Activated CD4-positive, alpha-beta T cell treated with anti-CD3 and anti-CD28 coated beads for 36 hours (primary cell): ENCODE measurements around the gene ZNF324B. TPM values are rescaled to one million over a fixed set of nuclear protein-coding genes. Genes with fewer than 3 reads are reported as not detected.
A peak's percentile ranks its signal among the peaks of the same experiment; 100 is the strongest.

Experiments
- ATAC-seq: fragments of 200-7000 bp; cut with Tn5 transposase; one replicate; pipeline ENCODE4 v1.10.0; 2021; ENCODE audit warnings: mild to moderate bottlenecking, moderate library complexity
- CTCF ChIA-PET: fragments of 350-600 bp; sonication (Branson Sonifier 250); formaldehyde crosslinking; loops from one replicate; lab custom pipeline; 2021; ENCODE audit warnings: antibody characterized with exemption; lab: Charles Lee
- POLR2A ChIA-PET: fragments of 350-600 bp; sonication (Branson Sonifier 250); formaldehyde crosslinking; loops from one replicate; lab custom pipeline; 2021; ENCODE audit warnings: antibody characterized with exemption, inconsistent platforms; lab: Charles Lee
- DNase-seq: peaks from one replicate; pipeline ENCODE4 v3.0.0-alpha.2; 2020
- H3K27ac Mint-ChIP-seq: one replicate; pipeline ENCODE4 v1.8.0; 2021; ENCODE audit warnings: mixed read lengths
- H3K27me3 Mint-ChIP-seq: one replicate; pipeline ENCODE4 v1.8.0; 2021; ENCODE audit warnings: mixed read lengths
- H3K36me3 Mint-ChIP-seq: one replicate; pipeline ENCODE4 v1.8.0; 2021; ENCODE audit warnings: low read depth, mixed read lengths
- H3K4me1 Mint-ChIP-seq: one replicate; pipeline ENCODE4 v1.8.0; 2021; ENCODE audit warnings: mixed read lengths
- H3K4me3 Mint-ChIP-seq: one replicate; pipeline ENCODE4 v1.8.0; 2021; ENCODE audit warnings: mild to moderate bottlenecking, moderate library complexity, mixed read lengths
- H3K9me3 Mint-ChIP-seq: one replicate; pipeline ENCODE4 v1.8.0; 2021; ENCODE audit warnings: low read depth, mixed read lengths
- intact Hi-C, 2 experiments: fragments of 100-400 bp; cut with DNase I in 1 of 2; cut with micrococcal nuclease in 1 of 2; formaldehyde crosslinking; loops; one replicate each; pipeline versions ENCODE4 v1.14.2 to v1.15.1; 2022 to 2024; cut with DNase I, micrococcal nuclease
- total RNA-seq, 2 experiments: library from RNA; stranded (reverse); gene quantifications; one replicate each; pipeline ENCODE4 v1.2.3, GENCODE V29; 2021

The ZNF324B gene
- total RNA-seq, 2 experiments from 2014 or later, result 5.8 to 7.5 TPM

DNA sequence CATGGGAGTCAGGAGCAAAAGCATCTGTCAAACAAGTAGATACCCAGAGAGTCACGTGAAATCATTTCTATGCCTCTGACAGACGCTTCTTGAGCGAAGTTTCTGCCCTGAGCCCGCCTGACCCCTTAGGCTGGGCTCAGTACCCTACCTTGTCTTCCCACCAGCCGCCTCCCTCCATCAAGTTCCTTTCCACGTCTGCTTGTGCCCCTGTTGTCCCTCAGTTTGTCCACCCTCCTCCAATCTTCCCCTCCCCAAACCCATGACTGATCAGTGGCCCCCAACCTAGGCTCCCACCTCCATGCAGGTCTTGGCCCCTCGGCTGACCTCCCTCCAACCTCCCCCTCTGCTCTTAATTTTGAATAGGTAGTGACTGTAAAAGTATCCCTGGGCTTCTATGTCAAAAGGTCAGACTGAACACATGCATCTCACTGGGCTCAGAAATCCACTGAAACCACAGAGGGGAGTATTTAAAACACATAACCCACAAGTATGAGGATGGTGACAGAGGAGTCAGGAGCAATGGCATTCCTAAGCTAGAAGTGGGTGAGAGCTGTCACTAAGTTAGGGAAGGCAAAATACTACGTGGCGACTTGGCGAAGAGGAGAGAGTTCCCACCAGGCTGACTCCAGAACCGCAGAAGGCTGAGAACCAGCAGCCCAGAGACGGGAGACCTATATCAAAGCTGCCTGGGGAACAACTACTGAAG is 23.0 kb downstream of the ZNF324B start:
- peak overlapping the region; percentile 51 for H3K27ac Mint-ChIP-seq
- intact Hi-C loops, result loop anchor here in 1 of 2 experiments (2.0 kb wide), 1 partner anchor 14 kb away; no protein-coding TSS in a partner anchor
- CTCF ChIA-PET, result interaction anchor here (0.7 kb wide), 1 partner anchor 166 kb away, joined by 4 read pairs; no protein-coding TSS in a partner anchor
- peak overlapping the region; percentile 11 for H3K4me3 Mint-ChIP-seq
- H3K36me3 Mint-ChIP-seq, result peaks cover 7% of the 10 kb centered on the region
- POLR2A ChIA-PET, result no interaction called here
- H3K27me3 Mint-ChIP-seq, result no peaks in the 10 kb centered on the region
- peaks cover 14% of the 10 kb centered on the region for H3K4me1 Mint-ChIP-seq
- H3K9me3 Mint-ChIP-seq, result no peaks in the 10 kb centered on the region
- ATAC-seq (no peak), DNase-seq (no peak)

DNA sequence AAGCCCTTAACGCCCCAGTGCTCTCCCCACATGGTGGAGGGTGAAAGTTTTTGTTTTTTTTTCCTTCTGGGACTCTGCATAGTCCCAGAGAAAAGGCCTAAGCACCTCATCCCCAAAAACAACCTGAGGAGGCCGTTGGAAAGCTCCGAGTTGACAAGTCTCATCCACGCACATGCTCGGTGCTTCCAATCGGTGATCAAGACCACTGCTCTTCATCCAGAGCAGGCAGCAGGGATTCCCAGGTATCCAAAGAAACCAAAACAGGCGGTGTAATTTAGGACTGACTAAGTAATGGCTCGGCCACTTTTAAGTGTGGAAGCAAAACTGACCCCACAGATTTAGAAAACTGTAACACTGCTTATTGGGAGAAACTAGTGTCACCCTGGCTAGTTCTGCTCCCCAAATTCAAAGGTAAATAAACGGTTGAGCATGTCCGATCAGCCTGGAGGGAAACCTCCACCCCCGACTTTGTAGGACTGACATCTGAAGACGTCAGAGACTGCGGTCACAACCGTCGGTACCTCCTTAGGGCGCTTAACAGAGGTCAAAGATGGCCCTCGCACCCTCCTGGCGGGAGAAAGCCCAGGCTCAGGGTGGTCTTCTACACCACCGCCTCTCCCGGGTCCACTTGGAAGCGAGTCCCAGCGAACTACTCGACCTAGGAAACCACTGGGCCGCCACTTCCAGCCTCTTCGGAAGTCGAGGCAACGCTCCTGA is 23.7 kb downstream of the ZNF324B start:
- ChIA-PET CTCF (interaction anchor here (0.7 kb wide), 1 partner anchor 166 kb away, joined by 4 read pairs; no protein-coding TSS in a partner anchor), POLR2A (interaction anchor here (0.7 to 1.0 kb wide), 4 partner anchors 14 to 45 kb away, joined by 3 to 7 read pairs (median 3); partner anchors contain the start of genes ZBTB45 and ZNF132)
- peak; percentile 2 for ATAC-seq
- DNase-seq, result no peak
- H3K27me3 Mint-ChIP-seq, result no peaks in the 10 kb centered on the region
- H3K36me3 Mint-ChIP-seq, result peaks cover 4% of the 10 kb centered on the region
- peak overlapping the region; percentile 83 for H3K4me3 Mint-ChIP-seq
- H3K9me3 Mint-ChIP-seq, result no peaks in the 10 kb centered on the region
- intact Hi-C loops, result loop anchor here (1.0 to 5.0 kb wide), 10 partner anchors 8 to 170 kb away; partner anchors contain the start of genes ERVK3-1 (in 1 of the 2), RPS5 (in 1 of the 2), ZBTB45 (in 1 of the 2) and ZNF324 (in 1 of the 2)
- H3K27ac Mint-ChIP-seq, result peak overlapping the region; percentile 96
- peaks cover 14% of the 10 kb centered on the region for H3K4me1 Mint-ChIP-seq

DNA sequence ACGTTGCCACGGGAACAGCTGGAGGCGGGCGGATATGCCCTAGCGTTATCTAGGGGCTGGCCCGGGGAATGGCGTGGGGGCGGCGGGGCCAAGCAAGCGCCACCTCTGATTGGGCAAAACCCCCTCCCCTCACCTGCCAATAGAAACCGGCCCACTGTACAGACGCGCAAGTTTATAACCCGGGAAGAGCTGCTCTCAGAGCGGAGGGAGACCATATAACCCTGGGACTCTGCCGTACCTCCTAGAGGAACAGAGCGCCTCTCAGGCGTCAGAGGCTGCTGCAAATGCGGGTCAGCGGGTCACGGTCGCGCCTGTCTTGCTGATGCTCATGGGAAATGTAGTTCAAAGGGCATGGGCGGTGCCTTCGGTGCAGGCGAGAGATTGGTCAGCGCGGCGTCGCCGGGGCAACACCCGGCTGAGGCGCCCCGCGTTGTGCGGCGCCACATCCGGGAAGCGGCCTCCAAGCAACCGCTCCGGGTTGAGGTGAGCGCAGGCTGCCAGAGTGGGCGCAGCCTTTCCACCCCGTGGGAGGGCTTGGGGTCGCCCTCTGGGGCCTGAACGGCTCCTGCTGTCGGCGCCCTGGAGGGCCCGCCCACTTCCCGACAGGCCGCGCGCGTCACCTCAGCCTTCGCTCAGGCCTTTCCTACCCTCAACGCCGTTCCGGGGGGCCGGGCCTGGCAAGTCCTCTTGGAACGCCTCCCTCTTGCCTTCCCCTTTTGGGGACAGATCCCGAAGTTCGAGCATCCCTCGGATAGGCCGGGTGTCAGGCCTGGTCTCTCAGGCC is 24.5 kb downstream of the ZNF324B start, which contains the start of gene ZNF446:
TSS of gene ZNF446 (plus strand) at position 639 of the 784 bp plus-strand sequence. CDS start 867 bp downstream, outside the sequence.
- Mint-ChIP-seq H3K4me1 (peaks cover 14% of the 10 kb centered on the region), H3K27me3 (no peaks in the 10 kb centered on the region), H3K27ac (peak within 1 kb of the TSS; percentile 96), H3K36me3 (peaks cover 4% of the 10 kb centered on the region), H3K9me3 (no peaks in the 10 kb centered on the region), H3K4me3 (peak within 1 kb of the TSS; percentile 83)
- CTCF ChIA-PET, result no interaction called here
- DNase-seq (peak; percentile 98), ATAC-seq (peak; percentile 92)
- POLR2A ChIA-PET, result interaction anchor here (0.7 to 1.0 kb wide), 4 partner anchors 13 to 44 kb away, joined by 3 to 7 read pairs (median 3); partner anchors contain the start of genes ZBTB45 and ZNF132
- intact Hi-C loops, result loop anchor here (1.0 to 5.0 kb wide), 22 partner anchors 9 to 198 kb away; partner anchors contain the start of genes MZF1 (in 2 of the 2), RPS5 (in 2 of the 2), ZBTB45 (in 2 of the 2) and ZNF324B (in 2 of the 2)

DNA sequence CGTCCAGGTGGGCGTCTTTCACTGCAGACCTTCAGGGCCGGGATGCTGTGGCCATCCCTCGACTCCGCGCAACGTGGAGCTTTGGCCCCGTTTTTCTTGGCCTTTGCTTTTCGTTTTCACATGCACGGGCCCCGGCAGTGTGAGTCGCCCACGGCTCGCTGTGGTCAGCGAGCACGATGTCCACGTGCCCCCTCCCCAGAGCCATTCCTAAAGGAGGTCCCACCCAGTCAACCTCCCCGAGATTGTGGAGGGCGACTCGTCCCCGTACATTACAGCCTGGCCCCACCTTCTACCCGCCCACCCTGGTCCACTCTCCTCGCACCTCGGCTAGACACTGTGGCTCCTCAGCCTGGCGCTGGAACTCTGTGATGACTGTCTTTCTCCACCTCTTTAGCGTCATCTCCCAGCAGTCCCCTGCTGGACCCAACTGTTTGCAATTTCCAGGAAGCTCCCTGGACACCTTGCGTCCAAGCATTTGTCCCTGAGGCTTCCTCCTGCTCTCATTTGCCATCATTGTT is 25.1 kb downstream of the ZNF324B start:
- Mint-ChIP-seq H3K27me3 (no peaks in the 10 kb centered on the region), H3K27ac (peak overlapping the region; percentile 84), H3K4me3 (peak overlapping the region; percentile 83), H3K4me1 (peaks cover 14% of the 10 kb centered on the region), H3K36me3 (peaks cover 4% of the 10 kb centered on the region), H3K9me3 (no peaks in the 10 kb centered on the region)
- CTCF ChIA-PET, result interaction anchor here (0.6 kb wide), 1 partner anchor 12 kb away, joined by 4 read pairs; no protein-coding TSS in a partner anchor
- ATAC-seq, result peak; percentile 0
- peak; percentile 43 for DNase-seq
- POLR2A ChIA-PET, result interaction anchor here (0.6 kb wide), 1 partner anchor 13 kb away, joined by 5 read pairs; no protein-coding TSS in a partner anchor
- intact Hi-C loops, result loop anchor here (1.0 to 5.0 kb wide), 17 partner anchors 12 to 198 kb away; partner anchors contain the start of genes MZF1 (in 2 of the 2), RPS5 (in 2 of the 2), ZBTB45 (in 2 of the 2) and TRIM28 (in 1 of the 2)

DNA sequence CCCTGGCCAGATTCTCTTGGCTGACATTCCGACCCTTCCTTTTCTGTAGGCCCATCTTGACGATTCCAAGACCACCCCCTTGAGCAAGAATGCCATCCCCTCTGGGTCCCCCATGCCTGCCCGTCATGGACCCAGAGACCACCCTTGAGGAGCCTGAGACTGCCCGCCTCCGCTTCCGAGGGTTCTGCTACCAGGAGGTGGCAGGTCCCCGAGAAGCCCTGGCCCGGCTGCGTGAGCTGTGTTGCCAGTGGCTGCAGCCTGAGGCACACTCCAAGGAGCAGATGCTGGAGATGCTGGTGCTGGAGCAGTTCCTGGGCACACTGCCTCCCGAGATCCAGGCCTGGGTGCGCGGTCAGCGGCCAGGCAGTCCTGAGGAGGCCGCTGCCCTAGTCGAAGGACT is 25.7 kb downstream of the ZNF324B start:
- peaks cover 5% of the 10 kb centered on the region for H3K36me3 Mint-ChIP-seq
- DNase-seq (no peak), ATAC-seq (no peak)
- peak overlapping the region; percentile 84 for H3K27ac Mint-ChIP-seq
- intact Hi-C loops, result loop anchor here in 1 of 2 experiments (5.0 kb wide), 3 partner anchors 40 to 90 kb away; partner anchors contain the start of genes RPS5 and ZBTB45
- H3K4me1 Mint-ChIP-seq, result peaks cover 14% of the 10 kb centered on the region
- H3K27me3 Mint-ChIP-seq, result no peaks in the 10 kb centered on the region
- no peaks in the 10 kb centered on the region for H3K9me3 Mint-ChIP-seq
- ChIA-PET CTCF (interaction anchor here (0.6 kb wide), 1 partner anchor 12 kb away, joined by 4 read pairs; no protein-coding TSS in a partner anchor), POLR2A (no interaction called here)
- peak overlapping the region; percentile 83 for H3K4me3 Mint-ChIP-seq

DNA sequence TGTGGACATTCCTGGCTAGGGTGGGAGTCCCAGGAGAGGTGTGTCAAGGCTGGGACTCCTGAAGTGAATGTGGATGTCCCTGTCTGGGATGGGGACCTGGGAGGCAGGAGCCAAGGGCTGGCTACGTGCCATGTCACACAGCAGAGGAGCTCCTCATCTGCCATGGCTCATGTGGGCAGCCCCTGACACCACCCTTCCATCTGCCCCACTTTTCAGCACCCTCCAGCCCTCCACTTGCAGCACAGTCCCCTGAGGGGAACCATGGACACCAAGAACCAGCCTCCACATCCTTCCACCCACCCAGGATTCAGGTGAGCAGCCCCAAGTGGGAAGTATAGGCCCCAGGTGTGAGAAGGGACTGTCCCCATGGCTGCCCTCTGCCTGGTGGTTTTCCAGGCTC is 26.4 kb downstream of the ZNF324B start:
- no peak overlapping the region for H3K4me3 Mint-ChIP-seq
- H3K4me1 Mint-ChIP-seq, result peaks cover 14% of the 10 kb centered on the region
- no peaks in the 10 kb centered on the region for H3K9me3 Mint-ChIP-seq
- ATAC-seq, result no peak
- intact Hi-C loops, result loop anchor here in 1 of 2 experiments (5.0 kb wide), 3 partner anchors 39 to 91 kb away; partner anchors contain the start of genes RPS5 and ZBTB45
- no peak for DNase-seq
- POLR2A ChIA-PET, result no interaction called here
- CTCF ChIA-PET, result no interaction called here
- H3K27ac Mint-ChIP-seq, result no peak overlapping the region
- no peaks in the 10 kb centered on the region for H3K27me3 Mint-ChIP-seq
- peaks cover 10% of the 10 kb centered on the region for H3K36me3 Mint-ChIP-seq

DNA sequence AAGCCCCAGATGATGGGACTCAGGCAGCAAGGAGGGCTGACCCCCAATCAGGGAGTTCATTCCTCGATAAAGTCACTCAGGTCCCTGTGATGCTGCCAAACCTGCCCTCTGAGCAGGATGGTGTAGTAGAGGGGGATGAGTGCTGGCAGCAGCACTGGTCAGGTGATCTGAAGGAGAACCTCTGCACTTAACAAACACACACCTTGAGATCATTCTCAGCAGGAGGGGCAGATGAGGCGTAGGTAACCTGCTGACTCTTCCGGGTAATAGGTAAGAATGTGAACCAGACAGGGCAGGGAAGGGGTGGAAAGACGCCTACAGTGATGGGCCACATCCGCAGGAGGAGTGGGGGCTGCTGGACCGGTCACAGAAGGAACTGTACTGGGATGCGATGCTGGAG is 27.9 kb downstream of the ZNF324B start:
- no peaks in the 10 kb centered on the region for H3K9me3 Mint-ChIP-seq
- intact Hi-C loops, result loop anchor here in 1 of 2 experiments (5.0 kb wide), 3 partner anchors 38 to 92 kb away; partner anchors contain the start of genes RPS5 and ZBTB45
- no peak for ATAC-seq
- H3K36me3 Mint-ChIP-seq, result peaks cover 10% of the 10 kb centered on the region
- POLR2A ChIA-PET, result no interaction called here
- CTCF ChIA-PET, result no interaction called here
- DNase-seq, result no peak
- no peak overlapping the region for H3K27ac Mint-ChIP-seq
- no peaks in the 10 kb centered on the region for H3K27me3 Mint-ChIP-seq
- H3K4me1 Mint-ChIP-seq, result peaks cover 14% of the 10 kb centered on the region
- no peak overlapping the region for H3K4me3 Mint-ChIP-seq

DNA sequence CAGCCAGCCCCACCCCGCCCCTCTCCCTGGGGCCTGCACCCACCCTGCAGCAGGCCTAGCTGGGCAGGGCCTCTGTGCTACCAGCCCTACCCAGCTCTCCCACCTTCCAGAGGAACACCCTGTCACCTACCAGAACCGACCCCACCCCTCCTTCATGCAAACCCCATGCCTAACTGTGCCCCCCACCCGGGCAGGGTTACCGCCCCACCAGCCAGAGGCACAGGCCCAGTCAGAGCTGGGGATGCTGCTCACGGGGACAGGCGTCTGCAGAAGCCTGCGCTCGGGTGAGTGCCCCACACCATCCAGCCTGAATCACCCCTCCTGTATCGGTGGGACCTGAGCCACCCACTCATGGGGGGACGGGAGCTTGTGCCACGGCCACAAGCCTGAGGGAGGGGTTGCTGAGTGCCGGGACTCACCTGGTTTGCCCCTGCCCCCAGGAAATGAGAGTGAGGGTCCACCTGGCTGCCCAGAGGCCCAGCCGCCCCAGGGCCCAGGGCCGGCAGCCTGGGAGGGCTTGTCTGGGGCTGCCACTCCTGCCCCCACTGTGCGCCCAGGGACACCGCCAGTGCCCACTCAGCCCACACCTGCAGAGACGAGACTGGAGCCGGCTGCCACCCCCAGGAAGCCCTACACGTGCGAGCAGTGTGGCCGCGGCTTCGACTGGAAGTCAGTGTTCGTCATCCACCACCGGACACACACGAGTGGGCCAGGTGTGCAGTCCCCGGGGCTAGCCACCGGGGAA is 28.5 kb downstream of the ZNF324B start:
- Mint-ChIP-seq H3K4me3 (no peak overlapping the region), H3K36me3 (peaks cover 10% of the 10 kb centered on the region), H3K4me1 (peaks cover 10% of the 10 kb centered on the region), H3K27me3 (no peaks in the 10 kb centered on the region), H3K27ac (no peak overlapping the region), H3K9me3 (no peaks in the 10 kb centered on the region)
- ChIA-PET POLR2A (no interaction called here), CTCF (no interaction called here)
- DNase-seq (no peak), ATAC-seq (no peak)
- intact Hi-C loops, result loop anchor here in 1 of 2 experiments (5.0 kb wide), 3 partner anchors 37 to 93 kb away; partner anchors contain the start of genes RPS5 and ZBTB45

DNA sequence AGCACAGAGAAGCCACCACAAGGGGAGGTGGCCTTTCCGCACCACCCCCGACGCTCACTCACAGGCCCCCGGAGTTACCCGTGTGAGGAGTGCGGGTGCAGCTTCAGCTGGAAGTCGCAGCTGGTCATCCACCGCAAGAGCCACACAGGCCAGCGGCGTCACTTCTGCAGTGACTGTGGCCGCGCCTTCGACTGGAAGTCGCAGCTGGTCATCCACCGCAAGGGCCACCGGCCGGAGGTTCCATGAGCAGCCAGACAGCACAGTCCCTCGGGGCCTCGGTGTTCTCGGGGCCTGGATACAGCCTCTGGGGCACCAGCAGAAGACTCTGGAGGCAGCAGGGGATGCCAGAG is 29.0 kb downstream of the ZNF324B start:
- Mint-ChIP-seq H3K4me1 (peaks cover 6% of the 10 kb centered on the region), H3K4me3 (no peak overlapping the region), H3K27ac (no peak overlapping the region), H3K9me3 (no peaks in the 10 kb centered on the region), H3K36me3 (peaks cover 10% of the 10 kb centered on the region), H3K27me3 (no peaks in the 10 kb centered on the region)
- ATAC-seq, result no peak
- CTCF ChIA-PET, result no interaction called here
- intact Hi-C loops, result no loop called here
- POLR2A ChIA-PET, result no interaction called here
- DNase-seq, result no peak

DNA sequence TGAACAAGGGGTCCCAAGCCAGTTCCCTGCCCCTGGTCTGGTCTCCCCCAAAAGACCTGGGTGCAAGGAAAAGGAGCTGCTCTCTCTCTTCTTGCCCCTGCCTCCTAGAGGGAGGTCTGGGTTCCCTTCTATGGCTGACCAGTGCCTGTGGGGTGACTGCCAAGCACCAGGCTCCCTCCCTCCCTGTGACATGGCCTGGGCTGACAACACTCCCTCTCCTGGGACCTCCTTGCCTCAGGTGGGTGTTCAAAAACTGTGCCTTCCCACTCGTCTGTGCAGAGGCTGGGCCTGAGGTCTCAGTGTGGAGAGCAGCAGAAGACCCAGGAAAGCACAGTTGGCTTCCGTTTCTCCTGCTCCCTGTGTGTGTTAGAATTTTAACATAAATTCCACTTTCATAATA is 29.4 kb downstream of the ZNF324B start:
- POLR2A ChIA-PET, result no interaction called here
- no peak overlapping the region for H3K4me3 Mint-ChIP-seq

More for the DNA sequence above, 29.4 kb downstream of the ZNF324B start:
- intact Hi-C loops, result no loop called here
- CTCF ChIA-PET, result no interaction called here
- H3K36me3 Mint-ChIP-seq, result peaks cover 10% of the 10 kb centered on the region
- peaks cover 6% of the 10 kb centered on the region for H3K4me1 Mint-ChIP-seq
- no peaks in the 10 kb centered on the region for H3K27me3 Mint-ChIP-seq
- ATAC-seq (no peak), DNase-seq (no peak)
- no peaks in the 10 kb centered on the region for H3K9me3 Mint-ChIP-seq
- no peak overlapping the region for H3K27ac Mint-ChIP-seq
